Peyer's patch (tissue), 4 donors: ENCODE data around the gene CSRNP2.

Experiments
- CTCF ChIP-seq, 6 experiments: fragments of 450-650 bp in 4 of 6; fragments of 200-600 bp in 2 of 6; sonication (generic) in 1 of 6; IDR thresholded peaks; one replicate each; pipeline ENCODE4 v1.5.1; 2017 to 2019; ENCODE audit warnings: antibody characterized with exemption in 6 of 6, mild to moderate bottlenecking in 3 of 6, moderate library complexity in 1 of 6
- POLR2A ChIP-seq, 2 donors: fragments of 450-650 bp; IDR thresholded peaks; one replicate each; pipeline ENCODE4 v1.5.1; 2017; ENCODE audit warnings: antibody characterized with exemption in 2 of 2, mild to moderate bottlenecking in 2 of 2, moderate library complexity in 2 of 2

GRCh38 chr12:51087818-51088217 lies 4.4 kb upstream of the CSRNP2 start:
- no peak for TF ChIP-seq CTCF (IDR thresholded peaks at IDR 0.05)
- no peak for TF ChIP-seq POLR2A (IDR thresholded peaks at IDR 0.05)
